HG03432 (cell line): Measurements from ENCODE around the gene MAP3K19.
"Not testable (repeated sequence)": the region's sequence is repeated elsewhere in the genome, so short reads cannot be mapped to it uniquely, and the experiment has no call there.

ENCODE experiments used
- ATAC-seq: cut with Tn5 transposase; IDR thresholded peaks from one replicate; pipeline ENCODE4 v1.9.1; 2021; ENCODE audit warnings: mild to moderate bottlenecking, moderate library complexity; ENCODE audit not compliant: unreplicated experiment

Gene MAP3K19

DNA sequence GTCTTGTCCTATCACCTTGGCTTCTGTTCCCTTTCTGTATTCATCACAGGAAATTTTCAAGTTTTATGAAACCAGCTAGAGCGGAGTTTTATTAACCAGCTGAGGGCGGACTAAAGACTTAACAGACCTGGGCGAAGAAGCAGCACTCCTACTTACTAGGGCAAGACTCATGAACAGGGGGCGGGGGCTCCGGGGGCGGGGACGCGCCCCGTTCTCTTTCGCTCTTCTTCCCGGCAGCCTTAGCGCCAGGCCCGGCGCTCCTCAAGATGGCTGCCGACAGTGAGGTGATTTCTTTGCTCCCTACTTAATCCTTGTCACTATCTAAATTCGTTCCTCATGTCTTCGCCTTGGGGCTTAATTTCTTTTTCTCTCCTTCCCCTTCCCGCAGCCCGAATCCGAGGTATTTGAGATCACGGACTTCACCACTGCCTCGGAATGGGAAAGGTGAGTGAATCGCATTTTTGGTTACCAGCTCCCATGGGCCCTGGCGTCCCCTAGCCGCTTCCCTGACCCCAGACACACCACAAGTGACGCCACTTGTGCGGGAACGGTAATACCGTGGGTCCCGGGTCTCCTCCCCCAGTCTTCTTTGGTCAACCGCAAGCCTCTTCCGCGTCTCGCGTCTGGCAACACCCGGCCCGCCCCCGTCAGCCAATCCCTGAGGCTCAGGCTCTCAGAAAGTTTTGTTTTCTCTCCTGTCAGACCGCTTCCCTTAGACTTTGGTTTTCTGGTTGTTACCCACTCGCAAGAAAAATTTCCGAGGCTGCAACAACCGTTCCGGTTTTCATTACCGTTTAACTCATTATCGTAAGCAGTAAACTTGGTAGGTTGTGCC is 5.0 kb upstream of the MAP3K19 start, which contains the start of gene RAB3GAP1:
RAB3GAP1 (plus strand) TSS at position 251 of the 835 bp plus-strand sequence; CDS start at position 267, 16 bp downstream.
- peak; percentile 92 for ATAC-seq

GRCh38 chr2:135050684-135051083 is 3.4 kb upstream of the MAP3K19 start:
- ATAC-seq = no peak

DNA sequence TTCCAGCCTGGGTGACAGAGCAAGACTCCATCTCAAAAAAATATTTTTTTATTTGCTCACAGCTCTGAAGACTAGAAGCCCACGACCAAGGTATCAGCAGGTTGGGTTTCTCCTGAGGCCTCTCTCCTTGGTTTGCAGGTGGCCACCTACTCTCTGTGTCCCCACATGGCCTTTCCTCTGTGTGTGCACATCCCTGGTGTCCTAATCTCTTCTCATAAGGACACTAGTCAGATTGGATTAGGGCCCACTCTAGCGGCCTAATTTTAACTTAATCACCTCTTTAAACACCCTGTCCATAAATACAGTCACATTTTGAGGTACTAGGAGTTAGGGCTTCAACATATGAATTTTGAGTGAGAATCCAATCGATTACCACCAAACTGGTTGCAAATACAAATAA is 2.9 kb upstream of the MAP3K19 start:
- ATAC-seq = no peak

DNA sequence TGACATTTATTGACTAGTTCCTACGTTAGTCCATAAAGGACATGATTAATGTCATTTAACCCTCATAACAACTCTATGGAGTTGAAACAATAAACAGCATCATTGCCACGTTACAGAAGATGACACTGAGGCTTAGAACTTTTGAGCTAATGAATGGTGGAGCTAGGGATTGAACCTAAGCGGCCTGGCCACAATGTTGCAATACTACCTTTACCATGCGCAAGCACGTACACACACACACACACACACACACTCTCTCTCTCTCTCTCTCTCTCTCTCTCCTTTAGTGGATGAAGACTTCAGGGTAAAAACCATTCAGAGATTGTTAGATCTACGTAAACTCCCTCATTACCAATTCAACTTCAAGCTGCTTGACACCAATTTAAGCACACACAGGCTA is 875 bp upstream of the MAP3K19 start:
- ATAC-seq = no peak

- ATAC-seq = no peak
These were observed 3.9 kb downstream of the MAP3K19 start for GRCh38 chr2:135043345-135043744.

DNA sequence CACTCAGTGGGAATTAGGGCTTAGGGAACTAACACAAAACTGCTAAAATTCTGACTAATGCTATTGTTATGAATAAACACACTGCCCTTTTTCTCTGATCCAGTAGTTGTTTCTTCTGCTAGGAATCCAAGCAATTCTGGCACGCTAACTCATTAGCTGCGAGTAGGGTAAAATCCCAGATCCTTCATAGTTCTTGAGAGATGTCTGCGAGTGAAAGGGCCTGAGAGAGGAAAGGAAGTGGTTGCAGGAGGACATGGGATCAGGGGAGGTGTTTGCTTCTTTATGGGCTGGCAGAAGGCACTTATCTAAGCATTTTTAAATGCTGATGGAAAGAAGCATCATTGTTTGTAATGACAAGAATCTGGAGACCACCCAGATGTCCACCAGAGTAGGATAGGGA is 9.4 kb downstream of the MAP3K19 start:
- no peak for ATAC-seq

- ATAC-seq = not testable (repeated sequence)
These were observed 14.0 kb downstream of the MAP3K19 start for GRCh38 chr2:135033216-135033615.

GRCh38 chr2:135030826-135031225 is 16.4 kb downstream of the MAP3K19 start:
- ATAC-seq = no peak

DNA sequence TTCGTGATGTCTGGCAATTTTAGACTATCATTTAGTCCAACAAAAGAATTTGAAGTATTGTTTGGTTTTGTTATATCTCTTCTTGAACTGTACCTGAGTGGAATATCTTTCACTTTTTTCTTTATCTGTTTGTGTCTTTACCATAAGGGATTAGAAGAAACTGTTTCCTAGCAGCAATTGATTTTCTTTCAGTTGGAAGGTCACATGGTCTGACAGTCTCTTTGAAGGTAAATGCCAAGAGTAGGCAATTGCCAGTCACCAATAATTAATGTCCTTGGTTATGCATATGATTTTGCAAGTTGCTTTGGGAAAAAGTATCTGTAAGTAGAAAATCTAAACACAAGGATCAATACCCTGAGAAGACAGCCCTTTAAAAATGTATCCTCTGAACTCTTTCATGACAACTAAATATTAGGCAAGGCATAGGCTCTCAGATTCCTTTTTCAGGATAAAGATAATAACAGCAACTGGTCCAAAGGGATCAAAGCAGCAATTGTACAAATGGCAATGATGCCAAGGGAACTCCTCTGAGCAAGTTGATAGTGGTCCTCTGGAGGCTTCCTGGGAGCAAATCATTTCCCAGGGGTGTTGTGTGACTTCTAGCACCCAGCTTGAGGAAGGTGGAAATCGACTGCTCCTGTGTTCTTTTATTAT is 17.6 kb downstream of the MAP3K19 start:
- no peak for ATAC-seq

DNA sequence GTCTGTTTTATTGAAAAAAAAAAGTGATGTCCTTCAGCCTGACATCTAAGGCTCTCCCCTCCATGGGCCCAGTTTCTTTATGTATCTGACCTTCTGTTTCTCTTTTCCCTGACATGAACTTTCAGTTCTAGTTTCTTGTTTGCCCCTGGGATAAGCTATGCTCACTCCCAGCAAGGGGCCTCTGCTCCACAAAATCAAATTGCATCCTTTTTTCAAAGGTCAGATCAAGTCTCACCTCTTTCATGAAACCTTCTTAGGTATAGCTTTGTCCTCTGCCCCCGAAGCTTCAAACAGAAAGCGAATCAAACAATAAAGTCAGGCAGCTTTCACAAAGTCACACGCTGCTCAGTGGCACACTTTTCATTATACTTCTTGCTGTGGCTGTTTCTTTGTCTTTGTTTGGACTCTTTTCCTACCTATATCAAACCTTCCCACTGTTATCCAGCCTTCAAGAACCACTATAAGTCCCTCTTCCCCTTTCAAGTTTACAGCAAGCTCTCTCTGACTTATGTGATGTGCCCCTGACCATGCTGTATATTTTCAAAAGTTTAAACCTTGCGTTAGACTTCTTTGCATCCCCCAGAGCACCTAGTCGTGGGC is 23.3 kb downstream of the MAP3K19 start:
- no peak for ATAC-seq

DNA sequence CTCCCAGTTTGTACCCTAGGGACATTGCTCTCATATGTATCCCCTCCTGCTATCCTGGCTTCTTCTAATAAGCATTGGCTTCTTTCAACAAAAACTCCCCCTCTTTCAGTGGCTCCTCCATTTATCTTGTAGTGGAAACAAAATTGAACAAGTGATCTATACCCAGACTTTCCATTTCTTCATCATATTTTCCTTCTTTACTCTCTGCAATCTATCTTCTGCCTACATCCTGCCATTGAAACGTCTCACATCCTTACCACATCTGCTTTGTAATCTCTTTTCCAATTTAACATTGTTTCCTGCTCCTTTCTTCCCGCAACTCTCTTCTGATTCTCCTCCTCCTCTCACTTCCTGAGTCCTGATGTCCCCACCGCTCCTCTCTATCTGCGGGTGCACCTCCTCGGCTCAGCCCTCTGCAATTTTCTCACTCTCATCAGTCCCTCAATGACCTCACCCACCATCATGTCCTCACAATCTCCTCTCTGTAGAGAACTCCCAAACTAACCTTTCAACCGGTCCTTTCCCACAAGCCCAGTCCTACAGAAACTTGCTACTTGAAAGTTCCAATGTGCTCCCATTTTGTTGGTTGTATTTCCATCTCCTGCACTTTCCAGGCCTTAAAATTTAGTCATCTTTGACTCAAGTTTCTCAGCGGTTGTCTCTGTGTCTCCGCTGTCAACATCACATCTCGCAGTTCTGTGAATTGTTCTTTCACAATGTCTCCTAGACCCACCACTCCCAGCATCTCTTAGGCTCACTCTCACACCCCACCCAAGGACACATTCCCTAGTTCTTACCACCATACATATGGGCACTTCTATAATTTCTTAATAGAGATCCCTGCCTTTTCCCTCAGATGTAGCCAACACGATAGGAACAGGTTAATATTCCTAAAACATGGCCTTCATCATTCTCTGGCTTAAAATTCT is 24.0 kb downstream of the MAP3K19 start:
- no peak for ATAC-seq

DNA sequence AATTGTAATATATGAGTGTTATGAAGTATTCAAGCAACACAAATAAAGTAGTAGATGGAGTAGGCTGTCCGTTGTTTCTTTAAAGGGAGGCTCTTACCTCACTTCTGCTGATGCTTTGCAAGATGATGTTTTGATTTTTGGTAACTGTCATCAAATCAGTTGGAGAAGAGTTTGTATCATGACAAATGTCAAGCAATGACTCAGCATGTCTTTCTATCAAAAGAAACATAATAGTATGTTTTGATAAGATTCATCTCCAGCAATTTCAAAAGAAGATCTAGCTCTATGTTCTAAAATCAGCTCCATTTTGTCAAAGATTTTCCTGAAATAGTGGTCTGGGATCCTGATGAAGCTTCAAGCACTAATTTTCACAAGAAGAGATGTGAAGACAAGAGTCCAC is 25.6 kb downstream of the MAP3K19 start:
- no peak for ATAC-seq

DNA sequence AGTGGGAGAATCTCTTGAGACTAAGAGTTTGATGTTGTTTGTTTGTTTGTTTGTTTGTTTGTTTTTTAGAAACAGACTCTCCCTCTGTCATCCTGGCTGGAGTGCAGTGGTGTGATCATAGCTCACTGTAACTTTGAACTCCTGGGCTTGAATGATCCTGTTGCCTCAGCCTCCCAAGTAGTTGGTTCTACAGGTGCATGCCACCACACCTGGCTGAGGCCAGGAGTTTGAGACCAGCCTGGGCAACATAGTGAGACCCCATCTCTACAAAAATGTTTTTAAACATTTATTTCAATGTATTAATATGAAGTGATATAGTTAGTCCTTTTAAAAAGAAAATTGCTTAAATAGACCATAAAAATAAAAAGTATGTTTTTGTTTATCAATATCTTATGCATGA is 35.6 kb downstream of the MAP3K19 start:
- no peak for ATAC-seq

DNA sequence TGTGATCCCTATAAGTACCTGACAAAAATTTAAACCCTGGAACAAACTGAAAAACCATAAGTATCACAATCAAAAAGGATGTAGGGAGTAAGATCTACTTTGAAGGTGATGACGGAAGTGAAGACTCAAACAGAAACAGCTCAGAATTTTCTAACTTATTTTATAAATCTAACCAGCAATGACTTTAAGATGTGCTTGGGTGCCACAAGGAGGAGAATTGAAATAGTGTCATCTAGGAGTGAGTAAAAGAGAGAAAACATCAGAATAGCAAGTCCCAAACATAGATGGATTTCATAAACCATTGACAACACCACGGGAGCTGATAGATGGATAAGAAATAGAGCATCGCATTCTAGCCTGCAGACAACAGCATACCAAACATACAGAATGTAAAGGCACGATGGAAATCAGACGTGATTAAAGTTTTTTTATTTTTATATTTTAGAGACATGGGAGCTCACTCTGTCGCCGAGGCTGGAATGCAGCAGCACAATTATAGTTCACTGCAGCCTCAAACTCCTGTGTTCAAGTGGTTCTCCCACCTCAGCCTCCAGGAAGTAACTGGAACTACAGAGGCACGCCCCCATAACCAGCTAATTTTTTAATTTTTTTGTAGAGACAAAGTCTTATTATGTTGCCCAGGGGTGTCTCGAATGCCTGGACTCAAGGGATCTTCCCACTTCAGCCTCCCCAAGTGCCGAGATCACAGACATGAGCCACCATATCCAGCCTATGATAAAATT is 36.9 kb downstream of the MAP3K19 start:
- no peak for ATAC-seq

- no peak for ATAC-seq
These were observed 37.9 kb downstream of the MAP3K19 start for GRCh38 chr2:135009339-135009738.

DNA sequence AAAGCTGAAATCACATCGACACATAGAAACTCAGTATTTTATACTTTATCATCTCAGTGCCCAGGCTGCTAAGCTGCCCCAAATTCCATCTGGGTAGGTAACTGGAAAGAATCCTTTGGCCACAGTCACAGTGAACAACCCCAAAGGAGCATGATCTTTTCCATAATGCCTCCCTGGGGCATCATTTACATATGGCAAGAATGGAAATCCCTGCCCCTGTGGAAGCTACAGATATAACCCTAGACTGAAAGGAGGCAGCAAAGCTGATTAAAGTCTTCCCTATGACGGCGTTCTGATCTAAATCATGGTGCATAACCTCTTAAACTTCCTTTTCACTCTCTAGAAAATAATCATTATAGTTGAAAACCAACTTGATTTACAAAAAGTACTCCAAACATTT is 41.5 kb downstream of the MAP3K19 start:
- ATAC-seq = no peak

DNA sequence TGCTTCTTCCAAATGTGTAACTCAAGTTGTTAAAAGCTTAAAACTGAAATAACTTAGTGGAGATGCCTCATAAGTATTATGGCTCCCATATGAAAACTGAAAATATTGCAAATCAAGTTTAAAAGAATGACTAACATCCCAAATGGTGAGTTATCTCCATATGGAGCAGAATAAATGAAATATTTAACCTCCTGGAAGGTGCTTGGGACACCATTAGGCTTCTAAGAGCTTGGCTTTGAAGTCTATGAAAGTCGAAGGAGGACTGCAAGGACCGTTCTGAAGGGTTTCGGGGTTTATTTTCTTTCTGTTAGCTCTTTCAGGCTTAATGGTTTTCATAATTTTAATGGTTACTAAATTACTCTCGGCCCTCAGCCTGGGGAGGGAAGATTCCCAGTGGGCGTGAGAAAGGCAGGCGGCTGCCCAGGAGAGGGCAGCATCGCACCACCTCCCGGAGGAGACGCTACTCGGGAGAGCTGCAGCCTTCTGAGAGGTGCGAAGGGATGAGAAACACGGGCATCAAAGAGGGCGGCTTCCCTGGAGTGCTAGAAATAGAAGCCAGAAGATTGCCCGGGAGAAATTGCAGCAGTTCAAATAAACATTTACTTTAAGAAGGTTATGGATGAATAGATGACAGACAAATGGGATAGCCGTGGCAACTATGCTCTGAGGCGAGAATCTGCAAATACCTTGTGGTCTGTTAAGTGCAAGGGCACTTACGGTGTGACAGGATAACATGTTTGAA is 43.1 kb downstream of the MAP3K19 start:
- ATAC-seq = peak; percentile 98

DNA sequence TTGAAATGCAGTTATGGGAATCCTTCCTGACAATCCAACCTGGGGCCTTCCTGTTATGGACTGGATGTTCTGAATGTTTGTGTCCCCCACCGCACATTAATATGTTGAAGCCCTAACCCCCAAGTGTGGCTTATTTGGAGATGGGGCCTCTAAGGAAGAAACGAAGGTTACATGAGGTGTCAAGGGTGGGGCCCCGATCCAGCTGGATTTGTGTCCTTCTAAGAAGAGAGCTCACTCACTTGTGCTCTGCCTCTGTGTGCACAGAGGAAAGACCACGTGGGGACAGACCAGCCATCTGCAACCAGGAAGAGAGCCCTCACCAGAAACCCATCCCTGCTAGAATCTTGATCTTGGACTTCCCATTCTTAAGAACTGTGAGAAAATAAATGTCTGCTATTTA is 44.4 kb downstream of the MAP3K19 start:
- ATAC-seq = no peak

- no peak for ATAC-seq
These were observed 47.7 kb downstream of the MAP3K19 start for GRCh38 chr2:134999521-134999920.
